ENCODE measurements around the gene PPM1A.

DNA sequence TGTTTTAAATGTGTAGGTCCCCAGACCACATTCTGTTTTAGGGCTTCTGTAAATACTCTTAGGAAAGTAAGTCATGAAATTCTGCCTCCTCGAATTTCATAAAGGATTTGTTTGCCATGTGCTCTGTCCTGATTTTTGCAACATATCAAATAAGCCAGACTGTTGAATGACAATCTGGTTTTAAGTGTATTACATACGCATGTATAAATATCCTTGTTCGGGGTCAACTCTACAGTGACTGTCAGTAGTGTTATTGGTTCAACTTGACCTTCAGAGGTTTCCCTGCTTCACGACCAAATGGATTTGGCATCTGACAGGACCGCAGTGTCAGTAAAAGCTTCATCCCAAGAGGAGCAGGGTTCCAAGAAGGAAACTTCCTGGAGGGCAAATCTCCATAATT is 52.7 kb downstream of the PPM1A start:
- TF ChIP-seq POLR2A (IDR thresholded peaks at IDR 0.05; ENCODE audit: low read length) = no peak
- TF ChIP-seq GATA1 (IDR thresholded peaks at IDR 0.05; ENCODE audit: low read depth, low read length) = no peak
